ENCODE results near the gene LYPD8.
"Not testable (repeated sequence)": the region's sequence is repeated elsewhere in the genome, so short reads cannot be mapped to it uniquely, and the experiment has no call there.

Gene LYPD8, protein sequence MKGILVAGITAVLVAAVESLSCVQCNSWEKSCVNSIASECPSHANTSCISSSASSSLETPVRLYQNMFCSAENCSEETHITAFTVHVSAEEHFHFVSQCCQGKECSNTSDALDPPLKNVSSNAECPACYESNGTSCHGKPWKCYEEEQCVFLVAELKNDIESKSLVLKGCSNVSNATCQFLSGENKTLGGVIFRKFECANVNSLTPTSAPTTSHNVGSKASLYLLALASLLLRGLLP

DNA sequence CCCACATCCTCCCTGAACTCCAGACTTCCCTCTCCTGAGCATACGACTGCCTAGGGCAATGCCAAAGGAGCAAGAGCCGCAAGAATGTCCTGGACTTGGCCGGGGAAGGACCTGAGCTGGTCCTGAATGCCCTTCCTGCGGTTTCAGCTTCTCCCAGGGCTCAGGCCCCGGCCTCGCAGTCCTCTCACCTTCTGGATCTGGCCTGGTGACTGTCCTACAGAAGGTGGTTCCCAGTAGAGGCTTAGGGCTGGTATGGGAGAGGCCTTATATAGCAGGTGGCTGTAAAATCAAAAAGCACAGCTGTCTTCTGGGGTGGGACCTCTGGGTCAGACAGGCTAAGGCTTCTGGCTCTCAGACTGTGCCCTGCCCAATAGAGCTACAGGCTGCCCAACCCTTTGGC, at the start of gene LYPD8:
Gene LYPD8, minus strand, starts transcription at position 243 of the 400 bp plus-strand sequence. CDS start 4,678 bp downstream, outside the sequence.
- DNase-seq, result no peak

DNA sequence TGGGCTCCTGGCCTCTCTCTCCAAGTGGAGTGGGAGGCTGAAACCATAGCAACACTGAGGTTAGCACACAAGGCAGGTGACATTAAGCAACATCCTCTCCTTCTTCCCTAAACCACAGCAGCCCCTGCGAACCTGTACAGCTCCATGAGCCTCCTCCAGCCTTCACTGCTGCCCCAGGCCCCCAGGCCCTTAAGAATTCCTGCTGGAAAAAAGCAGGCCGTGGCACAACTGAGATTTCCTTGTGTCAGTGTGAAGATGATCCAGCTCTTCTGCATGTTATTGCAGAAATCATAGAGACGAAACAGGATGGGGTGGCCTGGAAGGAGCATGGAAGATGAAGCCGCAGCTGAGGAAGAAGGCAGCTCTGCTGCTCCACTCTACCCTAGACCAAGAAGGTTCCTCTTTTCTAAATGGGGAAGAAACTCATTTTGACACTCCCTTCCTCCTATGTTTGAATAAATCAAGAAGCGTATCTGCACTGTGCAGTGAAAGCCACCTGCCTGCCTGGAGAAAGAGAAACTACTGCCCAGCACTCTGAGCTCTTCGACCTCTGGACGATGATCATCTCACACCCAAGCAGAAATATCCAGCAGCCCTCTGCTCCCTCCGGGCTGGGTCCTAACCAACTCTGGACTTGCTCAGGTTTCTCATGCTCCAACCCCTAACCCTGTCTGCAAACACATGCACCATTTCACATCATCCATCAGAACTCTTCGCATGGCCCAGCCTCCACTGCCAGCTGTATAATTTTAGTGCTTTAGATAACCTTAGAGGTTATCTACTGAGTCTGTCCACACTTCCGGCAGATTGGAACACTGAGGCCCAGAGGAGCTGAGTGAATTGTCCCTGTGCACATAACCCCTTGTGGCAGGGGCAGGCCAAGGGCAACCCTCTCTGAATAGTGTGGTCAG, 49.5 kb upstream of the LYPD8 start:
- no peak for DNase-seq

DNA sequence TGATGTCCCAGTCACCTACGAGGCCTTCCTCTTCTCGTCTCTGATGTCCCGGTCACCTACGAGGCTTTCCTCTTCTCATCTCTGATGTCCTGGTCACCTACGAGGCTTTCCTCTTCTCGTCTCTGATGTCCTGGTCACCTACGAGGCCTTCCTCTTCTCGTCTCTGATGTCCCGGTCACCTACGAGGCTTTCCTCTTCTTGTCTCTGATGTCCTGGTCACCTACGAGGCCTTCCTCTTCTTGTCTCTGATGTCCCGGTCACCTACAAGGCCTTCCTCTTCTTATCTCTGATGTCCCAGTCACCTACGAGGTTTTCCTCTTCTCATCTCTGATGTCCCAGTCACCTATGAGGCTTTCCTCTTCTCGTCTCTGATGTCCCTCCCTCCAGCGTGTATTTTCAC, 47.9 kb upstream of the LYPD8 start:
- not testable (repeated sequence) for DNase-seq

DNA sequence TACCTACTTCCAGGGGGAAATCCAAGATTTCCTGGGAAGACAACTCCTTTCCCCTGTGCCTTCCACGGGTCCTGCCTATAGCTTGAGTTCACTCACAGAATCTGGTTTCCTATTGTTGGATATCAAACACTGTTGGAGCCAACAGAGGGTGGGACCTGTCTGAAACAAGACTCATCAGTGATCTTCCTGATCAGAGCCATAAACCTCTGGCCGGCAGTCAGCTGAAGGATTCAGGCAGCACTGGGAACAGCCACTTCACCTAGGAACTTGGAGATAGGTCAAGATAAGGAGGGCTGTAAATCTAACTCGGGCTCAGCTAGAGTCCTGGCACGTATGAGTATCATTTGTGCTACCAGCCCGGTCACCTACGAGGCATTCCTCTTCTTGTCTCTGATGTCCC, 46.9 kb upstream of the LYPD8 start:
- no peak for DNase-seq

DNA sequence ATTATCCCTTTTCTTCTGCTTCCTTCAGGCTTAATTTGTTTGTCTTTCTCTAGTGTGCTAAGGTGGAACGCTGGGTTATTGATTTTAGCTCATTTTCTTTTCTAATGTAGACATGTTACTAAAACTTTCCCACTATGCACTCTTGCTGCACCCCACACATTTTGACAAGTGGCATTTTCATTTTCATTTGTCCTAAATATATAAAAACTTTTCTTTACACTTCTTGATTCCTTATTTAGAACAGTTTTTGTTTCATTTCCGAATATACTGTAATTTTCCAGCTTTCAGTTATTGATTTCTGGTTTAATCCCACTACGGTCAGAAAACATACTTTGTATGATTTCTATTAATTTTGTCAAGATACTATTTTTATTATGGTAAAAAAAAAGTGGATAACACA, 44.9 kb upstream of the LYPD8 start:
- no peak for DNase-seq

DNA sequence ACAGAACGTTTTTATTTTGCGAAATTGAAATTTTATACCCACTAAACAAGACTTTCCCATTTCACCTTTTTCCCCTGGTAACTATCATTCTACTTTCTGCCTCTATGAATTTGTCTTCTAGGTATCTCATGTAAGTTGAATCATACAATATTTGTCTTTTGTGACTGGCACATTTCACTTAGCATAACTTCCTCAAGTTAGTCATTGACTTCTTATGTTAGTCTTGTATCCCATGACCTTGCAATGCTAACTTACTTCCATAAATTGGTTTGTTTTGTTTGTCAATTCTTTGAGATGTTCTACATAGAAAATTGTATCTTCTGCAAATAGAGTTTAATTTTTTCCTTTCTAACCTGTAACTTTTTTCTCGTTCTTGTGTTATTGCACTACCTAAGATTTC, 43.2 kb upstream of the LYPD8 start:
- no peak for DNase-seq

DNA sequence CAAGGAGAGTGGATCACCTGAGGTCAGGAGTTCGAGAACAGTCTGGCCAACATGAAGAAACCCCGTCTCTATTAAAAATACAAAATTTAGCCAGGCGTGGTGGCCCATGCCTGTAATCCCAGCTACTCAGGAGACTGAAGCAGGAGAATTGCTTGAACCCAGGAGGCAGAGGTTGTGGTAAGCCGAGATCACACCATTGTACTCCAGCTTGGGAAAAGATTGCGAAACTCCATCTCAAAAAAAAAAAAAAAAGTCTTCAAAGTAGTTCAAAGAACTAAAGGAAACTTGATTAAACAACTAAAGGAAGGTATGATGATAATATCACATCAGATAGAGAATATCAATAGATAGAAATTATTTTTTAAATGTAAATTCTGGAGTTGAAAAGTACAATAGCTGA, 39.1 kb upstream of the LYPD8 start:
- not testable (repeated sequence) for DNase-seq

DNA sequence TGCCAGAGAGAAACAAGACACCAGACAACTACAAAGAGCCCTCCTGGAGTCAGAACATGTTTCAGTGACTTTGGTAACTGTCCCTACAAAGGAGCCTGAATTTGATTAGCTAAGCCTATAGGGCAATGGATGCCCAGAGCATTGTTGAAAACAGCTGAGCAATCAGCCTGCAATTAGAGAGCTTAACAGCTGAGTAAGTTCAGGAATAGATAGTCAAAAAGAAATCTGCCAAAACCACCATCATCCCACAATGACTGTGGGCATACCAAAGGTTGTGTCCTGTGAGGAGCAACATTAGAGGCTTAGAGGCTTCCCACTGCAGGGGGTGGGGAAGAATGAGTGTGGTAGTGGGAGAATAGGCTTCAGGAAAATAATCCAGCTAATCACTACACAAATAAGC, 38.0 kb upstream of the LYPD8 start:
- DNase-seq, result no peak

DNA sequence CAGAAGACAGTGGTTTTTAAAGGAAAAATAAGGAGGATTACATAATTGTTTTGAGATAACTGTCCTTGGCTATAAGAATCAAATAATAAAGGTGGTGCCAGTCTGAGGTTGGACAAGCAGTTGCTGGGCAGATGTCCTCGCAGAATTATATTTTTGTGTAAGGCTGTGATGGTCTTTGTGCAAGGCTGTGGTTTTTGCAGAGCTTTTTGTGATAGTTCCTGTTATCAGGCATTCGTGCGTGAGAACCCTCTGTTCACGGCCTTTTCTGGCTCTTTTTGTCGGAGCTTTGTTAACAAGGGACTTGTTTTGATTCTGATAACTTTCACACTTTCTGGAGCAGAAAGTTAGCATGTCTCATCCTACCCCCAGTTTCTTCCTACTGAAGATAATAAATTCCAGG, 36.8 kb upstream of the LYPD8 start:
- DNase-seq, result no peak

DNA sequence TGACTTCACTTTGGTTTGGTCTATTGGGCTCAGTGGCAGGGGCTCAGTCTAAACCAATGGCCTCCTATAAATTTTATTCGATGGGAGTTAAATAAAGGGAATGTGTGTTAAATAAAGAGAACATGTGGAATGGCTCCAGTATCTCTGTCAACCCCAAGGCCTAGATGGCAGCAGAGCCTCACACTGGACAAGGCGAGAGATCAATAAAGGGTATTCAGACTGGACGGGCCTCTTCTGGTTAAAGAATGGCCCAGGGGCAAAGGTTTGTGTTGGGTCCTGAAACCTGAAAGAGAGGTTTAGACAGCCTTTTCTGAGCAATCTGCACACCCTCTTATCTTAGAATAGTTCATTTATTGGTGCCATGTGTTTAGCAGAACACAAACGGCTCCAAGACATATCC, 35.5 kb upstream of the LYPD8 start:
- no peak for DNase-seq

DNA sequence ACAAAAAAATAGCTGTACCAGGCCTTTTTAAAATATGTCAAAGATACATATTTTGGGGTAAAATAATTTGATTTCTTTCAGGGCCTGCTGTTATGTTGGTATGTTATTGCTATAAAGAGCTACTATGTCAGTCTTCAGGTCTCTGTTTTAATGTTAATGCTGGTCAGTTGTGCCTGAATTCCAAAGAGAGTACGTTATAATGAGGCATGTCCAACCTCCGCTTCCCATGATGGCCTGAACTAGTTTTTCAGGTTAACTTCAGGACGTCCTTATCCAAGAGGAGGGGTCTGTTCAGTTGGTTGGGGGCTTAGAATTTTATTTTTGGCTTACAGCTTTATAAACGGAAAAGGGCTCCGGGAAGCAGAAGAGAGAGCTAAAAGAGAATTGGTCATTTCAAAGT, 34.9 kb upstream of the LYPD8 start:
- DNase-seq, result no peak

DNA sequence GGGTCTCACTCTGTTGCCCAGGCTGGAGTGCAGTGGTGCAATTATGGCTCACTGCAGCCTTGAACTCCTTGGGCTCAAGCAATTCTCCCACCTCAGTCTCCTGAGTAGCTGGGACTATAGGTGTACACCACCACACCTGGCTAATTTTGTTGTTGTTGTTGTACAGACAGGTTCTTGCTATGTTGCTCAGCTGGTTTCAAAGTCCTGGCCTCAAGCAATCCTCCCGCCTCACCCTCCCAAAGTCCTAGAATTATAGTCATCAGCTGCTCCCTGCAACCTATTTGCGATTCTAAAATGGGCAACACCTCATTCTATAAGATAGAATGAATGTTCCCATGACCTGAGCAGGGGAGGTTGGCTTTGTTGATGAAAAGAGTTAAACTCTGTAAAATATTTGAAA, 33.8 kb upstream of the LYPD8 start:
- DNase-seq, result not testable (repeated sequence)

DNA sequence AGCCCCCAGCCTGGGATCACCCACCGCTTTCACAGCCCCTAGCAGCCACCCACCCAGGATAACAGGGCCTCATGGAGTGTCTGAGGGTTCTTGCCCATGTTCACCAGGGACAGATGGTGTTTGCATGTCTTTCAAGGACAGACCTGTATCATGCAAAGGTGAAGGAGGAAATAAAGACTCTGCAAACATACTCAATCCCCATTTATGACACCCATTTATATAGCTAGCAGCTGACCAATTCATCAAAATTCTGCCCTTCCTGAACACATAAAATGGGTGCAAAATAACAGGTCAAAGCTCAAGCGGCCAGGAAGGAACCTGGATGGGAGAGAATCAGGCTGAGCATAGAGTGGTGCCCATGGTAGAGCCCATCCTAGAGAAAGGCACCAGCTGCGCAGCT, 32.8 kb upstream of the LYPD8 start:
- DNase-seq, result no peak

DNA sequence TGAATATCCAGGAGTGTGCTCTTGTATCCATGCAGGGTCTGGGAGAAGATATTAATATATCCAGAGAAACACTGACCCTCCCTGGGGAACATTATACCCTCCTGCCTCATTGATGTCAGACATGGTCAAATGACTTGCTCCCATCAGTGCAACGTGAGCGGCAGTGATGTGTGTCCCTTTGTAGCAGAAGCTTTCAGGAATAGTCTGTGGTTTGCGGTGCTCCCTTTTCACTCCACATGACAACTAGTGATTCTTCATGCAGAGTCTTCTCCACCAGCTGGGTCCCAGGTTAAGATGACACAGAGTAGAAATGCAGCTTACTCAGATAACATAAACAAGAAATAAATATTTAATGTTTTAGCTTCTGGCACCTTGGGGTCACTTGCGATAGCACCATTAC, 31.9 kb upstream of the LYPD8 start:
- no peak for DNase-seq

DNA sequence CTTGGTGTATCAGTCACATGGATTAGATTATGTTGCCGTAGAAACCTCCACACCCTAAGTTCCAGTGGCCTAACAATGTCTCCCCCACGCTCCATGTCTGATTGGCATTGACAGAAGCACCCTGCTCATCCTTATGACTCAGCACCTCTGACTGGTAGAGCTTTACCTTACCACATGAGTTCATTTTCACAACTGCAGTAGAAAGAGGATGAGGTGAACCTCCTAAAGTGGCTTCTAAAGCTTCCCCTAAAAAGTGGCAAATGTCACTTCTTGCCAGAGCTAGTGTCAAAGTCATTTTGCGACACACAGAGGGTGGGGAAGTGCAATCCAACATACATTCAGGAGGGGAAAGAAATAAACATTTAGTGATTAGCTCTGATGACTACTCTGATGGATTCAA, 30.6 kb upstream of the LYPD8 start:
- DNase-seq, result no peak

DNA sequence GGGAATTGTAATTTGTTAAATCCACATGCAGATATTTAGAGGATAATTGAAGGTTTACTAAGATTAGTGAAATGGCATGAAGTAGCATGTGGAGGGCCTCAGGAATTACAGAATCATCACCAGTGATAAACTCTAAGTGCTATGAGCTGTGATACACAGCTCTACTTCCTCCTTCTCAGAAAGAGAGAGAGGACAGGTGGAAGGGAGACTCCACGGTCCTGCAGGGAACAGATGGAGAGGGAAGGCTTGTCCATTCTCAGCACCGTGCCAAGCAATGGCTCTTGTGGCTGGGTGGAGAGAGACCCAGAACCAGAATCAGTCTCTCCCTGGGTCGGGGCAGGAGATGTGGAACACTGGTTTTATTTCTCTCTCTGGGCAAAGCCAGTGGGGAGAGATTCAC, 27.8 kb upstream of the LYPD8 start:
- DNase-seq, result no peak

DNA sequence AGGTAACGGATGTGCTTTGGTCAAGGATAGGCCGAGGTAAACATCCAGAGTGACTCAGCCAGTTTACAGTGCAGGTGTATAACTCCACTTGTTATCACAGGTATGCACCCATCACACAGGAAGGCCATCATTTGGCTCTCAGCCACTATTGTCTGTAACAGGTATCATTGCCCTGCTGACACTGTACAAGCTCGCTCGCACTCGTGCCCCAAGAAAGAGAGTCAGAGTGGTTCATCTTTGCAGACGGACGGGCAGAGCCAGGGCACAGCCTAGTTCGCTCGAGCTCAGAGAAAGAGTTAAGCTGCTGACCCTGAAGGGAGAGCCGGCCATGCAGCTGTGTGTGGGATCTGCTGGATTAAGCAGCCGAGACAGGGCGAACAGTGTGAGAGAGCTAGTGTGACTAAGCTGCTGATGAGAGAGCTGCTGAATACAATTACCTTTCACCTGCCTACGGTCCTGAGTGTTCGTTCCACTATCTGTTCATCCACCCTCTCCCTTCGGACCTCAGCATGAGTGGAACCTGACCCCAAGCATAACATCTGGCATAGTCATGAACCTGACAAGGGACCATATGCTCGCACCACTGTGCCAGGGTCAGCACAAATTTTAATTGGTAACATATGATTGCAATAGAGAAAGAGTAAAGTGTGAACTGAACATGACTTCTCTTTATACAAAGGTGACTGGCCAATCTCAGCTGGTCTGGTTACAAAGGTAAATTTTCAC, 27.0 kb upstream of the LYPD8 start:
- DNase-seq, result no peak

DNA sequence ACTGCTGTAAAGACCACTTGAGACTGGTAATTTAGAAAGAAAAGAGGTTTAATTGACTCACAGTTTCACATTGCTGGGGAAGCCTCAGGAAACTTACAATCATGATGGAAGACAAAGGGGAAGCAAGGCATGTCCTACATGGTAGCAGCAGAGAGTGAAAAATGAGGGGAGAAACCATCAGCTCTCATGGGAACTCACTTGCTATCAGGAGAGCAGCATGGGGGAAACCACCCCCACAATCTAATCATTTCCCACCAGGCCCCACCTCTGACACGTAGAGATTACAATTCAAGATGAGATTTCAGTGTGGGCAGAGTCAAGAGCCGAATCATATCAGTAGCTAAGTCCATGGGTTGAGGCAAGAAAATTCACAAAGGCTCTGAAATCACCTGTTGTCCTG, 23.8 kb upstream of the LYPD8 start:
- DNase-seq, result no peak

DNA sequence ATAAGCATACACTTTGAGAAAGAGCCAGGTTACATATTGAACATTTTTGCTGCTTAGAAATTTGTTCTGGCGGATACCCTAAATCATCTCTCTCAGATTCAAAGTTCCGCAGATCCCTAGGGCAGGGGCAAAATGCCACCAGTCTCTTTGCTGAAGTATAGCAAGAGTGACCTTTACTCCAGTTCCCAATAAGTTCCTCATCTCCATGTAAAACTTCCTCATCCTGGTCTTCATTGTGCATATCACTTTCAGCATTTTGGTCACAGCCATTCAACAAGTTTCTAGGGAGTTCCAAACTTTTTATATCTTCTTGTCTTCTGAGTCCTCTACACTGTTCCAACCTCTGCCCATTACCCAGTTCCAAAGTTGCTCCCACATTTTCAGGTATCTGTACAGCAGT, 23.3 kb upstream of the LYPD8 start:
- DNase-seq, result no peak

DNA sequence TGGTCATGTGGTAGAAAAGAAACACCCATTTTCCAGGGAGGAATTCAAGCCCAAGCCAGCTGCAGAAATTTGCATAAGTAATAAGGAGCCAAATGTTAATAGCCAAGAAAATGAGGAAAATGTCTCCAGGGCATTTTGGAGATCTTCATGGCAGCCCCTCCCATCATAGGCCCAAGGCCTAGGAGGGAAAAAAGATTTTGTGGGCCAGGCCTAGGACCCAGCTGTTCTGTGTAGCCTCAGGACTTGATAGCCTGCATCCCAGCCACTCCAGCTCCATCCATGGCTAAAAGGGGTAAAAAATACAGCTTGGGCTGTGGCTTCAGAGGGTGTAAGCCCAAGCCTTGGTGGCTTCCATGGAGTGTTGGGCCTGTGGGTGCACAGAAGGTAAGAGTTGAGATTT, 21.4 kb upstream of the LYPD8 start:
- no peak for DNase-seq

DNA sequence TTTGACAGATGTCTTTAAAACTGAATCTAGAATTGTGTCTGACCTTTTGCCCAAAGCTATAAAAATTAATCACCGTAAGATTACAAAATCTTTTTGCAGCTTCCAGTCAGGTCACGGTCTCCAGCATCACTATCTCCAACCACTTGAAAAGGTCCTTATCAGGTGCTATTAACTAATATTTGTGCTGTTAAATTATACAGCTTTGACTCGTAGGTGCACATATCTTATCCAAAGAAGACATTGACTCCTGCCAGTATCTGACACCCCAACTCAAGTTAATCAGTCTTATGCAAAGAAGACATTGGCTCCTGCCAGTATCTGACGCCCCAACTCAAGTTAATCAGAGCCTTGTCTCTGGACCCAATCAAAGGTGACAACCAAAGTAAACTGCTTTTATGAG, 19.9 kb upstream of the LYPD8 start:
- no peak for DNase-seq

DNA sequence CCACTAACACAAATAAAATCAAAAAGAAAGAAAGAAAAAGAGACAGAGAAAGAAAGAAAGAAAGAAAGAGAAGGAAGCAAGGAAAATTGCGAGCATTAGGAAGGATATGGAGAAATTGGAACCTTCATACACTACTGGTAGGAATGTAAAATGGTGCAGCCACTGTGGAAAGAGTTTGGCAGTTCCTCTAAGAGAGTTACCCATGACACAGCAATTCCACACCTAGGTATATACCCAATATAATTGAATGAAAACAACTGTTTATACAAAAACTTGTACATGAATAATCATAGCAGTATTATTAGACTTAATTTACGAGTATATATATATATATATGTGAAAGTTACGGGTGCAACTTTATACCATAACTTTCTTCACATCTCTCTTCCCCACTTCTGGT, 4.1 kb upstream of the LYPD8 start:
- DNase-seq, result no peak

DNA sequence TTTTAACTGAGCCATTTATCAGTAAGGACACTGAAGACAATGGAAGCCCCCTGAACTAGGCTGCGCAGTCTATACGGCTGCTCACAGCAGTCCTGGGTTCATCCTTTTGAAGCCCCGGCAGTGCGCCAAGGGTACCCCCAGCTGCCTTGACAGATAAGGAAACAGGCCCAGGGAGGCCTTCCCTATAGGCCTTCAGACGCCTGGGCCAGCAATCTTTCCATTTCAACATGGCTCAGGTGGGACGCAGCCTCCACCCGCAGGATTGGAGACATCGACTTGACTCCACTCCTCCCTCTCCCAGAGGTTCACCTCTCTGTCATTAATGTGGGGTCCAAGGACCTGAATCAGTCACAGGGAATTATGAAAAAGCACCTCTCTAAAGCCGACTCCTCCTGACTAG, 2.8 kb upstream of the LYPD8 start:
- no peak for DNase-seq

DNA sequence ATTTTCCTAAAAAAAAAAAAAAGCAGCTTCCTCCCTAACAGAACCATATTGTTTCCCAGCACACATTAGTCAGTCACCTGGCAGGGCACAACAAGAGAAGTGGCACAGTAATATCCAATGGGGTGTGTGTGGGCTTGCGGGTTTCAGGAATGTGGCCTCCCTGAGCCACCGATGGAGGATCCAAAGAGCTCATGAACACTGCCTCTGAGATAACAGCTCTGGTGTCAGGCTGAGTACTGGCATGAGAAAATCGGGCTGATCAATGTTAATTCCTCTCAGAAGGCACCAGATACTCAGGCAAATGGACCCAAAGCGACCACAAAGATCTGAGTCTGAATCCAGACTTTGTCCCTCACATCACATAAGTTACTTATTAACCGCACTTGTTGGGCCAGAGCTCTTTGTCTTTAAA, 2.2 kb upstream of the LYPD8 start:
- no peak for DNase-seq
